ENCODE results near the gene SH2D3C. TPM values are rescaled to one million over a fixed set of nuclear protein-coding genes. Genes with fewer than 3 reads are reported as not detected.

SH2D3C gene
- total and polyA plus RNA-seq, 9 of the 15 experiments (the other 6 are each of a cell fraction or from before 2014, with no cell fraction given): 0.03 to 1.2 (median 0.22) TPM; not detected in 1

DNA sequence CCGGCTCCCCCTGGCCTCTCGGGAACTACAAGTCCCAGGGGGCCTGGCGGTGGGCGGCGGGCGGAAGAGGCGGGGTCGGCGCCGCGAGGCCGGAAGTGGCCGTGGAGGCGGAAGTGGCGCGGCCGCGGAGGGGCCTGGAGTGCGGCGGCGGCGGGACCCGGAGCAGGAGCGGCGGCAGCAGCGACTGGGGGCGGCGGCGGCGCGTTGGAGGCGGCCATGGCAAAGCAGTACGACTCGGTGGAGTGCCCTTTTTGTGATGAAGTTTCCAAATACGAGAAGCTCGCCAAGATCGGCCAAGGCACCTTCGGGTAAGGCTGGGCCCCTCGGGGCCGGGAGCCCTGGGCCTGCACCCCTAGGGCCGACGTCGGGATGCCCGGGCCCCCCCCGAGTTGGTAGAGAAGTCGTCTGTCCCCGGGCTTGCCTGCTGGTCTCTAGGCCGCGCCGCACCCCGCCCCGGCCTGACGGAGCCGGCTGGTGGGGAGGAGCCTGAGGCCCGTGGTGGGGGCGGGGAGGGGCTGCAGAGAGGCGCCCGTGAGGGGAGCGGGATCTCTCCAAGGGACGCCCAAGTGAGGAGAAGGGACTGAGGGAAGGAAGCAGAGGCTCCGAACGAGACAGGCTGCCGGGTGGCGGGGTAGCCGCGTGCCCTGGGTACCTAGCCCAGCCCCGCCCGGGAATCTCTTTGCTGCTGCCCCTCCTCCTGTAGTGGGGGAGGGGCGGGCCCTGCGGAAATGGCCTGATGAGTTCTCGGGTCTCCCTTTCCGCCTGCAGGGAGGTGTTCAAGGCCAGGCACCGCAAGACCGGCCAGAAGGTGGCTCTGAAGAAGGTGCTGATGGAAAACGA is 7.7 kb upstream of the SH2D3C start, which contains the start of gene CDK9 (continued):
- TF ChIP-seq KDM2B (CRISPR knock-in tag; IDR thresholded peaks at IDR 0.05) (no peak), HDAC1 (IDR thresholded peaks at IDR 0.05) (peak in 1 of 2 experiments; percentile 72; a peak in 1 of 4 replicates), ELF4 (CRISPR knock-in tag; IDR thresholded peaks at IDR 0.05) (no peak), RBM22 (IDR thresholded peaks at IDR 0.05; ENCODE audit: low read depth, low read length, poor library complexity, severe bottlenecking) (no peak), TCFL5 (CRISPR knock-in tag; conservative IDR thresholded peaks at IDR 0.05) (no peak), MCM5 (IDR thresholded peaks at IDR 0.05; ENCODE audit: low read depth) (no peak), THRAP3 (IDR thresholded peaks at IDR 0.05; ENCODE audit: borderline replicate concordance) (no peak), NR4A1 (CRISPR knock-in tag; IDR thresholded peaks at IDR 0.05) (0 out of 2 replicates have a peak, but pooled peaks have one; percentile 72), NR4A1 (tag; IDR thresholded peaks at IDR 0.05) (no peak), HMGN3 (IDR thresholded peaks at IDR 0.05; ENCODE audit: borderline replicate concordance, extremely low read depth, insufficient read length, low read depth, low read length) (peak; percentile 20), ZNF780A (CRISPR knock-in tag; IDR thresholded peaks at IDR 0.05) (no peak), NFXL1 (CRISPR knock-in tag; IDR thresholded peaks at IDR 0.05) (no peak)
- TF ChIP-seq, protein P1, sequence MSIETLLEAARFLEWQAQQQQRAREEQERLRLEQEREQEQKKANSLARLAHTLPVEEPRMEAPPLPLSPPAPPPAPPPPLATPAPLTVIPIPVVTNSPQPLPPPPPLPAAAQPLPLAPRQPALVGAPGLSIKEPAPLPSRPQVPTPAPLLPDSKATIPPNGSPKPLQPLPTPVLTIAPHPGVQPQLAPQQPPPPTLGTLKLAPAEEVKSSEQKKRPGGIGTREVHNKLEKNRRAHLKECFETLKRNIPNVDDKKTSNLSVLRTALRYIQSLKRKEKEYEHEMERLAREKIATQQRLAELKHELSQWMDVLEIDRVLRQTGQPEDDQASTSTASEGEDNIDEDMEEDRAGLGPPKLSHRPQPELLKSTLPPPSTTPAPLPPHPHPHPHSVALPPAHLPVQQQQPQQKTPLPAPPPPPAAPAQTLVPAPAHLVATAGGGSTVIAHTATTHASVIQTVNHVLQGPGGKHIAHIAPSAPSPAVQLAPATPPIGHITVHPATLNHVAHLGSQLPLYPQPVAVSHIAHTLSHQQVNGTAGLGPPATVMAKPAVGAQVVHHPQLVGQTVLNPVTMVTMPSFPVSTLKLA (conservative IDR thresholded peaks at IDR 0.05): peak; percentile 82 to 89
- TF ChIP-seq, protein P2, sequence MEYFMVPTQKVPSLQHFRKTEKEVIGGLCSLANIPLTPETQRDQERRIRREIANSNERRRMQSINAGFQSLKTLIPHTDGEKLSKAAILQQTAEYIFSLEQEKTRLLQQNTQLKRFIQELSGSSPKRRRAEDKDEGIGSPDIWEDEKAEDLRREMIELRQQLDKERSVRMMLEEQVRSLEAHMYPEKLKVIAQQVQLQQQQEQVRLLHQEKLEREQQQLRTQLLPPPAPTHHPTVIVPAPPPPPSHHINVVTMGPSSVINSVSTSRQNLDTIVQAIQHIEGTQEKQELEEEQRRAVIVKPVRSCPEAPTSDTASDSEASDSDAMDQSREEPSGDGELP (CRISPR knock-in tag; IDR thresholded peaks at IDR 0.05; ENCODE audit: borderline replicate concordance): peak; percentile 79
- TF ChIP-seq, protein P3, sequence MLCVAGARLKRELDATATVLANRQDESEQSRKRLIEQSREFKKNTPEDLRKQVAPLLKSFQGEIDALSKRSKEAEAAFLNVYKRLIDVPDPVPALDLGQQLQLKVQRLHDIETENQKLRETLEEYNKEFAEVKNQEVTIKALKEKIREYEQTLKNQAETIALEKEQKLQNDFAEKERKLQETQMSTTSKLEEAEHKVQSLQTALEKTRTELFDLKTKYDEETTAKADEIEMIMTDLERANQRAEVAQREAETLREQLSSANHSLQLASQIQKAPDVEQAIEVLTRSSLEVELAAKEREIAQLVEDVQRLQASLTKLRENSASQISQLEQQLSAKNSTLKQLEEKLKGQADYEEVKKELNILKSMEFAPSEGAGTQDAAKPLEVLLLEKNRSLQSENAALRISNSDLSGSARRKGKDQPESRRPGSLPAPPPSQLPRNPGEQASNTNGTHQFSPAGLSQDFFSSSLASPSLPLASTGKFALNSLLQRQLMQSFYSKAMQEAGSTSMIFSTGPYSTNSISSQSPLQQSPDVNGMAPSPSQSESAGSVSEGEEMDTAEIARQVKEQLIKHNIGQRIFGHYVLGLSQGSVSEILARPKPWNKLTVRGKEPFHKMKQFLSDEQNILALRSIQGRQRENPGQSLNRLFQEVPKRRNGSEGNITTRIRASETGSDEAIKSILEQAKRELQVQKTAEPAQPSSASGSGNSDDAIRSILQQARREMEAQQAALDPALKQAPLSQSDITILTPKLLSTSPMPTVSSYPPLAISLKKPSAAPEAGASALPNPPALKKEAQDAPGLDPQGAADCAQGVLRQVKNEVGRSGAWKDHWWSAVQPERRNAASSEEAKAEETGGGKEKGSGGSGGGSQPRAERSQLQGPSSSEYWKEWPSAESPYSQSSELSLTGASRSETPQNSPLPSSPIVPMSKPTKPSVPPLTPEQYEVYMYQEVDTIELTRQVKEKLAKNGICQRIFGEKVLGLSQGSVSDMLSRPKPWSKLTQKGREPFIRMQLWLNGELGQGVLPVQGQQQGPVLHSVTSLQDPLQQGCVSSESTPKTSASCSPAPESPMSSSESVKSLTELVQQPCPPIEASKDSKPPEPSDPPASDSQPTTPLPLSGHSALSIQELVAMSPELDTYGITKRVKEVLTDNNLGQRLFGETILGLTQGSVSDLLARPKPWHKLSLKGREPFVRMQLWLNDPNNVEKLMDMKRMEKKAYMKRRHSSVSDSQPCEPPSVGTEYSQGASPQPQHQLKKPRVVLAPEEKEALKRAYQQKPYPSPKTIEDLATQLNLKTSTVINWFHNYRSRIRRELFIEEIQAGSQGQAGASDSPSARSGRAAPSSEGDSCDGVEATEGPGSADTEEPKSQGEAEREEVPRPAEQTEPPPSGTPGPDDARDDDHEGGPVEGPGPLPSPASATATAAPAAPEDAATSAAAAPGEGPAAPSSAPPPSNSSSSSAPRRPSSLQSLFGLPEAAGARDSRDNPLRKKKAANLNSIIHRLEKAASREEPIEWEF (CRISPR knock-in tag; IDR thresholded peaks at IDR 0.05): no peak
- TF ChIP-seq, protein P4, sequence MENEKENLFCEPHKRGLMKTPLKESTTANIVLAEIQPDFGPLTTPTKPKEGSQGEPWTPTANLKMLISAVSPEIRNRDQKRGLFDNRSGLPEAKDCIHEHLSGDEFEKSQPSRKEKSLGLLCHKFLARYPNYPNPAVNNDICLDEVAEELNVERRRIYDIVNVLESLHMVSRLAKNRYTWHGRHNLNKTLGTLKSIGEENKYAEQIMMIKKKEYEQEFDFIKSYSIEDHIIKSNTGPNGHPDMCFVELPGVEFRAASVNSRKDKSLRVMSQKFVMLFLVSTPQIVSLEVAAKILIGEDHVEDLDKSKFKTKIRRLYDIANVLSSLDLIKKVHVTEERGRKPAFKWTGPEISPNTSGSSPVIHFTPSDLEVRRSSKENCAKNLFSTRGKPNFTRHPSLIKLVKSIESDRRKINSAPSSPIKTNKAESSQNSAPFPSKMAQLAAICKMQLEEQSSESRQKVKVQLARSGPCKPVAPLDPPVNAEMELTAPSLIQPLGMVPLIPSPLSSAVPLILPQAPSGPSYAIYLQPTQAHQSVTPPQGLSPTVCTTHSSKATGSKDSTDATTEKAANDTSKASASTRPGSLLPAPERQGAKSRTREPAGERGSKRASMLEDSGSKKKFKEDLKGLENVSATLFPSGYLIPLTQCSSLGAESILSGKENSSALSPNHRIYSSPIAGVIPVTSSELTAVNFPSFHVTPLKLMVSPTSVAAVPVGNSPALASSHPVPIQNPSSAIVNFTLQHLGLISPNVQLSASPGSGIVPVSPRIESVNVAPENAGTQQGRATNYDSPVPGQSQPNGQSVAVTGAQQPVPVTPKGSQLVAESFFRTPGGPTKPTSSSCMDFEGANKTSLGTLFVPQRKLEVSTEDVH (IDR thresholded peaks at IDR 0.05; ENCODE audit: low read depth, partially characterized antibody): no peak

Measured in K562 (cell line).